Activated CD4-positive, alpha-beta T cell treated with anti-CD3 and anti-CD28 coated beads, Interleukin-2, amount 10 ng/mL, durations not matched to agents 7 days and 5 days (primary cell): ENCODE data around the gene SAMD11. TPM values are rescaled to one million over a fixed set of nuclear protein-coding genes. Genes with fewer than 3 reads are reported as not detected.
A peak's percentile ranks its signal among the peaks of the same experiment; 100 is the strongest.

Experiments
- CTCF ChIA-PET: fragments of 350-600 bp; sonication (Branson Sonifier 250); formaldehyde crosslinking; loops from one replicate; lab custom pipeline; 2021; ENCODE audit warnings: antibody characterized with exemption; lab: Charles Lee
- POLR2A ChIA-PET: fragments of 350-600 bp; sonication (Branson Sonifier 250); formaldehyde crosslinking; loops from one replicate; lab custom pipeline; 2021; ENCODE audit warnings: antibody characterized with exemption; lab: Charles Lee
- DNase-seq: peaks from one replicate; pipeline ENCODE4 v3.0.0-alpha.2; 2020
- H3K27ac Mint-ChIP-seq: one replicate; pipeline ENCODE4 v1.8.0; 2021; ENCODE audit warnings: mild to moderate bottlenecking, moderate library complexity, mixed read lengths
- H3K27me3 Mint-ChIP-seq: one replicate; pipeline ENCODE4 v1.8.0; 2021; ENCODE audit warnings: mixed read lengths
- H3K36me3 Mint-ChIP-seq: one replicate; pipeline ENCODE4 v1.8.0; 2021; ENCODE audit warnings: low read depth, mixed read lengths
- H3K4me1 Mint-ChIP-seq: one replicate; pipeline ENCODE4 v1.8.0; 2021; ENCODE audit warnings: mixed read lengths
- H3K4me3 Mint-ChIP-seq: one replicate; pipeline ENCODE4 v1.8.0; 2021; ENCODE audit warnings: mild to moderate bottlenecking, moderate library complexity, mixed read lengths
- H3K9me3 Mint-ChIP-seq: one replicate; pipeline ENCODE4 v1.8.0; 2021; ENCODE audit warnings: mixed read lengths
- total RNA-seq, 2 experiments: library from RNA; stranded (reverse); gene quantifications; one replicate each; pipeline ENCODE4 v1.2.3, GENCODE V29; 2021

The SAMD11 gene
- total RNA-seq, 2 experiments from 2014 or later: not detected

GRCh38 chr1:952201-952600 lies 28.5 kb downstream of the SAMD11 start:
- H3K36me3 Mint-ChIP-seq: peaks cover 44% of the 10 kb centered on the region
- no peak overlapping the region for H3K4me3 Mint-ChIP-seq
- POLR2A ChIA-PET: no interaction called here
- peaks cover under 1% of the 10 kb centered on the region for H3K4me1 Mint-ChIP-seq
- CTCF ChIA-PET: interaction anchor here (1.1 kb wide), 1 partner anchor 46 kb away, joined by 3 read pairs; no protein-coding TSS in a partner anchor
- H3K9me3 Mint-ChIP-seq: no peaks in the 10 kb centered on the region
- no peaks in the 10 kb centered on the region for H3K27me3 Mint-ChIP-seq
- H3K27ac Mint-ChIP-seq: no peak overlapping the region
- no peak for DNase-seq

GRCh38 chr1:952603-953002 lies 28.9 kb downstream of the SAMD11 start:
- Mint-ChIP-seq H3K27ac (no peak overlapping the region), H3K4me1 (peaks cover 4% of the 10 kb centered on the region), H3K9me3 (no peaks in the 10 kb centered on the region), H3K4me3 (no peak overlapping the region), H3K36me3 (peaks cover 42% of the 10 kb centered on the region), H3K27me3 (no peaks in the 10 kb centered on the region)
- ChIA-PET CTCF (interaction anchor here (1.1 kb wide), 1 partner anchor 46 kb away, joined by 3 read pairs; no protein-coding TSS in a partner anchor), POLR2A (no interaction called here)
- no peak for DNase-seq

- Mint-ChIP-seq H3K36me3 (peaks cover 40% of the 10 kb centered on the region), H3K27me3 (no peaks in the 10 kb centered on the region), H3K9me3 (no peaks in the 10 kb centered on the region), H3K4me1 (peaks cover 14% of the 10 kb centered on the region), H3K27ac (no peak overlapping the region), H3K4me3 (no peak overlapping the region)
- no peak for DNase-seq
- CTCF ChIA-PET: no interaction called here
- POLR2A ChIA-PET: no interaction called here
These were observed 30.0 kb downstream of the SAMD11 start for GRCh38 chr1:953524-954320.

- H3K4me1 Mint-ChIP-seq: peaks cover 14% of the 10 kb centered on the region
- H3K4me3 Mint-ChIP-seq: no peak overlapping the region
- peaks cover 32% of the 10 kb centered on the region for H3K36me3 Mint-ChIP-seq
- no peak overlapping the region for H3K27ac Mint-ChIP-seq
- POLR2A ChIA-PET: no interaction called here
- no peaks in the 10 kb centered on the region for H3K9me3 Mint-ChIP-seq
- CTCF ChIA-PET: interaction anchor here (1.6 kb wide), 1 partner anchor 50 kb away, joined by 4 read pairs; no protein-coding TSS in a partner anchor
- no peak for DNase-seq
- no peaks in the 10 kb centered on the region for H3K27me3 Mint-ChIP-seq
These were observed 31.2 kb downstream of the SAMD11 start for GRCh38 chr1:954927-955326.

GRCh38 chr1:955474-955873 lies 31.8 kb downstream of the SAMD11 start:
- Mint-ChIP-seq H3K4me3 (no peak overlapping the region), H3K27ac (no peak overlapping the region), H3K4me1 (peaks cover 18% of the 10 kb centered on the region), H3K9me3 (no peaks in the 10 kb centered on the region), H3K36me3 (peaks cover 26% of the 10 kb centered on the region), H3K27me3 (no peaks in the 10 kb centered on the region)
- no peak for DNase-seq
- POLR2A ChIA-PET: no interaction called here
- CTCF ChIA-PET: interaction anchor here (1.6 kb wide), 1 partner anchor 51 kb away, joined by 4 read pairs; no protein-coding TSS in a partner anchor

- Mint-ChIP-seq H3K27me3 (no peaks in the 10 kb centered on the region), H3K4me3 (no peak overlapping the region), H3K9me3 (no peaks in the 10 kb centered on the region), H3K4me1 (peaks cover 20% of the 10 kb centered on the region), H3K27ac (no peak overlapping the region), H3K36me3 (peaks cover 16% of the 10 kb centered on the region)
- DNase-seq: no peak
- POLR2A ChIA-PET: no interaction called here
- CTCF ChIA-PET: interaction anchor here (1.3 to 1.7 kb wide), 3 partner anchors 28 to 67 kb away, joined by 3 to 4 read pairs (median 3); no protein-coding TSS in a partner anchor
These were observed 32.9 kb downstream of the SAMD11 start for GRCh38 chr1:956636-957035.

GRCh38 chr1:958823-959730 lies 35.4 kb downstream of the SAMD11 start, which contains the start of gene NOC2L:
NOC2L (minus strand) TSS chr1:959256; CDS start chr1:959240, 16 bp downstream.
- Mint-ChIP-seq H3K36me3 (peaks cover 14% of the 10 kb centered on the region), H3K27ac (peak within 1 kb of the TSS; percentile 90), H3K9me3 (no peaks in the 10 kb centered on the region), H3K4me3 (peak within 1 kb of the TSS; percentile 95), H3K4me1 (peaks cover 25% of the 10 kb centered on the region), H3K27me3 (no peaks in the 10 kb centered on the region)
- peak; percentile 94 for DNase-seq
- ChIA-PET CTCF (interaction anchor here (0.5 to 1.5 kb wide), 4 partner anchors 15 to 333 kb away, joined by 3 to 4 read pairs (median 4); no protein-coding TSS in a partner anchor), POLR2A (no interaction called here)

GRCh38 chr1:959731-960362 lies 36.1 kb downstream of the SAMD11 start:
- DNase-seq: no peak
- peak overlapping the region; percentile 82 for H3K27ac Mint-ChIP-seq
- peak overlapping the region; percentile 95 for H3K4me3 Mint-ChIP-seq
- peaks cover 25% of the 10 kb centered on the region for H3K4me1 Mint-ChIP-seq
- POLR2A ChIA-PET: no interaction called here
- peaks cover 9% of the 10 kb centered on the region for H3K36me3 Mint-ChIP-seq
- no peaks in the 10 kb centered on the region for H3K27me3 Mint-ChIP-seq
- H3K9me3 Mint-ChIP-seq: no peaks in the 10 kb centered on the region
- CTCF ChIA-PET: interaction anchor here (1.2 to 1.5 kb wide), 2 partner anchors 16 to 332 kb away, joined by 3 to 4 read pairs; no protein-coding TSS in a partner anchor

GRCh38 chr1:960363-961131 lies 36.8 kb downstream of the SAMD11 start, which contains the start of gene KLHL17:
KLHL17 (plus strand) TSS chr1:960584; CDS start chr1:960694, 110 bp downstream.
- H3K27ac Mint-ChIP-seq: peak within 1 kb of the TSS; percentile 82
- POLR2A ChIA-PET: no interaction called here
- peak; percentile 78 for DNase-seq
- no peaks in the 10 kb centered on the region for H3K27me3 Mint-ChIP-seq
- H3K4me1 Mint-ChIP-seq: peaks cover 26% of the 10 kb centered on the region
- H3K36me3 Mint-ChIP-seq: peaks cover 3% of the 10 kb centered on the region
- no peaks in the 10 kb centered on the region for H3K9me3 Mint-ChIP-seq
- peak within 1 kb of the TSS; percentile 95 for H3K4me3 Mint-ChIP-seq
- CTCF ChIA-PET: no interaction called here

- CTCF ChIA-PET: no interaction called here
- Mint-ChIP-seq H3K36me3 (peaks cover 3% of the 10 kb centered on the region), H3K27ac (no peak overlapping the region), H3K4me3 (peak overlapping the region; percentile 56), H3K27me3 (no peaks in the 10 kb centered on the region), H3K9me3 (no peaks in the 10 kb centered on the region), H3K4me1 (peaks cover 29% of the 10 kb centered on the region)
- POLR2A ChIA-PET: no interaction called here
- no peak for DNase-seq
These were observed 37.5 kb downstream of the SAMD11 start for GRCh38 chr1:961132-961669.
